Measurements from ENCODE around the gene CNTN1.

Gene CNTN1

GRCh38 chr12:40870981-40871380 lies 178.7 kb downstream of the CNTN1 start:
- DNase-seq = no peak

GRCh38 chr12:40874868-40875267 lies 182.6 kb downstream of the CNTN1 start:
- no peak for DNase-seq

- DNase-seq = no peak
Measured at GRCh38 chr12:40889329-40889728, 197.1 kb downstream of the CNTN1 start.

- DNase-seq = no peak
Measured at GRCh38 chr12:40892528-40892927, 200.3 kb downstream of the CNTN1 start.

- no peak for DNase-seq
Measured at GRCh38 chr12:40898505-40898904, 206.3 kb downstream of the CNTN1 start.

GRCh38 chr12:40903040-40903439 lies 210.8 kb downstream of the CNTN1 start:
- DNase-seq = no peak

GRCh38 chr12:40907115-40907527 lies 214.9 kb downstream of the CNTN1 start:
- peak; percentile 35 for DNase-seq

- DNase-seq = no peak
Measured at GRCh38 chr12:40911676-40912075, 219.4 kb downstream of the CNTN1 start.

- DNase-seq = no peak
Measured at GRCh38 chr12:40915172-40915571, 222.9 kb downstream of the CNTN1 start.

- no peak for DNase-seq
Measured at GRCh38 chr12:40917561-40917960, 225.3 kb downstream of the CNTN1 start.

GRCh38 chr12:40921563-40922163 lies 229.4 kb downstream of the CNTN1 start:
- DNase-seq = no peak

GRCh38 chr12:40937891-40938290 lies 245.7 kb downstream of the CNTN1 start:
- no peak for DNase-seq

- no peak for DNase-seq
Measured at GRCh38 chr12:40942326-40942725, 250.1 kb downstream of the CNTN1 start.

GRCh38 chr12:40945772-40946171 lies 253.5 kb downstream of the CNTN1 start:
- DNase-seq = no peak

- DNase-seq = peak; percentile 16
Measured at GRCh38 chr12:40946612-40947194, 254.5 kb downstream of the CNTN1 start.

GRCh38 chr12:40947797-40948196 lies 255.6 kb downstream of the CNTN1 start:
- no peak for DNase-seq

- no peak for DNase-seq
Measured at GRCh38 chr12:40953076-40953475, 260.8 kb downstream of the CNTN1 start.

GRCh38 chr12:40957417-40957816 lies 265.2 kb downstream of the CNTN1 start:
- no peak for DNase-seq

- DNase-seq = no peak
Measured at GRCh38 chr12:40959041-40959440, 266.8 kb downstream of the CNTN1 start.

GRCh38 chr12:40963751-40964150 lies 271.5 kb downstream of the CNTN1 start:
- no peak for DNase-seq

GRCh38 chr12:40969796-40970195 lies 277.6 kb downstream of the CNTN1 start:
- no peak for DNase-seq

- no peak for DNase-seq
Measured at GRCh38 chr12:40970320-40970907, 278.2 kb downstream of the CNTN1 start.

GRCh38 chr12:40971911-40972310 lies 279.7 kb downstream of the CNTN1 start:
- no peak for DNase-seq

- no peak for DNase-seq
Measured at GRCh38 chr12:40976546-40976945, 284.3 kb downstream of the CNTN1 start.

All from activated CD4-positive, alpha-beta T cell treated with anti-CD3 and anti-CD28 coated beads, Interleukin-2, amount 50 U/mL, for 16 hours (primary cell).